Activated naive CD4-positive, alpha-beta T cell (primary cell): ENCODE results near the gene PPARA.
"Not testable (repeated sequence)": the region's sequence is repeated elsewhere in the genome, so short reads cannot be mapped to it uniquely, and the experiment has no call there.

Experiments used
- DNase-seq, 4 experiments: peaks; one replicate each; lab custom pipeline; 2025; lab: John Stamatoyannopoulos, UW

The PPARA gene

GRCh38 chr22:46126853-46127385 is 23.4 kb upstream of the PPARA start:
- no peak for DNase-seq

DNA sequence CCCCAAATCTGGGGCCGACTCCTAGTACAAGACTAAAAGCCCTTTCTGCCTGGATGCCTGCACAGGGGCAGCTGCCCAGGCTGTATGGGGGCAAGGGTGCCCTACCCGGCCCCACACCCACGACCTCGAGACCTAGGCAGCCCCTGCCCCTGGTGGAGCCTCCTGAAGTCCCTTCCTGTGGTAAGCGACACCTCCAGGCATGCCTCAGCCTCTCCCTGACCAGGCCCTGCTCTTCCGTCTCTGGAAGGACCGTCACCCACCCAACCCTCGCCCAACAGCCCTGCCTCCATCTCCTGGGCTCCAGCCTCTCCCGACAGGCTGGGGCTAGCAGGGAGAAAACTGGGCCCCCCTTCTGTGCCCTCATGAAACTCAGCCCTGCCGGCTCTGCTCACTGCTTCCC is 22.8 kb upstream of the PPARA start:
- DNase-seq = no peak

GRCh38 chr22:46128606-46129005 is 21.7 kb upstream of the PPARA start:
- DNase-seq = no peak

DNA sequence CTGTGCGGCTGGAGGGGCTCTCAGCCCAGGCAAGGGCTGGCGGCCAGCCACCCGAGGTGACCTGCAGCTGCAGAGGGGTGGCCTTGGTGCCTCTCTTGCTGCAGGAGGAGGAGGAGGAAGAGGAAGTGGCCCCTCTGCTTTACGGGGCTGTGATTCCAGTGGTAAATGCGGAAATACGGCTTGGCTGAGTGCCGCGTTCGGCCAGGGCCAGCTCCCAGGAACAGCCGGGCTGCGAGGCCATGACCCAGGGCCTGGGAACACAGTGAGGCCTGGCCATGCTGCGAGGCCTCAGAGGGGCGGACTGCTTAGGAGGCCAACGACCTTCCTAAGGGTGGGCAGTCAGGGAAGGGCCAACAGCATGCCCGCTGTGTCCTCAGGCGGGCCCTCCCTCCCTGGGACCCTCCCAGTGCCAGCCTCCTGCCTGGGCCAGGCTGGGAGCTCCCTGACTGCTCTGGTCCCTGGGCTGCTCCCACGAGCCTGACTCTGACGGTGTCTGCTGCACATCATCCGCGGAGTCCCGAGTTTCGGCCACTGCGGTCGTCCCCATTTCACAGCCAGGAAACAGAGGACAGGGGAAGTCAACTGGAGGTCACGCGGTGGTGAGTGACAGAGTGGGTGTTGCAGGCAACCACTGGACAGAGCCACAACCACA is 20.8 kb upstream of the PPARA start:
- no peak for DNase-seq

DNA sequence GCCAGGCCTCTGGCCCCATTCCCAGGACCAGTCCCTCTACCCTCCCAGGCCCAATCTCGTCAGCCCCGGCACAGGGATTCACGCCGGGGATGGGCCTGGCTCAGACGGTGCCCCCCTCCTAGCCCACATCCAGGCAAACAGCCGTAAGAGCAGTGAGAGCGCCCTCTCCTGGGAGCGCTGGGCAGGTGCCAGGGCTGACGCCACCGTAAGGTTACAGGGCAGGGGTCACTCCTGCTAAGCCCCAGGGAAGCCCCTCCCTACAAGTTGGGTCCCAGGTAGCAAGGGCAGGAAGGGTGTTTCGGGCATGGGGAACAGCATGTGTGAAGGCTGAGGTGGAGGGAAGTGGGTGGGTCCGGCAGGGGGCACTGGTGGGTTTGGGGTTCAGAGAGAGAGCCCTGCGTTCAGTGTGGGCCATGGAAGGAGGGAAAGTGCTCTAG is 19.2 kb upstream of the PPARA start:
- no peak for DNase-seq

DNA sequence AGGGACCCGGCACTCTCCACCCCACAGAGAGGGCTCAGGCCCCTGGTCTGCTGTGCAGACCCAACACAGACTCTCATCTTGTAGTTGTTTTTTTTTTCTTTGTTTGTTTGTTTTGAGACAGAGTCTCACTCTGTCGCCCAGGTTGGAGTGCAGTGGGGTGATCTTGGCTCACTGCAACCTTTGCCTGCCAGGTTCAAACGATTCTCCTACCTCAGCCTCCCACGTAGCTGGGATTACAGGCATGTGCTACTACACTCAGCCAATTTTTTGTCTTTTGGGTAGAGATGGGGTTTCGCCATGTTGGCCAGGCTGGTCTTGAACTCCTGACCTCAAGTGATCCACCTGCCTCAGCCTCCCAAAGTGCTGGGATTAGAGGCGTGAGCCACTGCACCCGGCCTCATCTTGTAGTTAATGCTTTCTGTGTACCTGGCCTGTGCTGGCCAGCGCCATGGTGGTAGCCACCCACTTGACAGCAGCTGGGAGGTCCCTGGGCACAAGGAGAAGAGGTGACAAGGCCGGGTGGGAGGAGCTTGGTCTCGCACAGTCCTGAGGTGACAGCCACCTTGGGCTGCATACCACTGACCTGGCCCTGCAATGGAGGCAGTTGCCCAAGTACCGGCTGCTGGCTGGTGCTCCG is 18.0 kb upstream of the PPARA start:
- DNase-seq = not testable (repeated sequence)

DNA sequence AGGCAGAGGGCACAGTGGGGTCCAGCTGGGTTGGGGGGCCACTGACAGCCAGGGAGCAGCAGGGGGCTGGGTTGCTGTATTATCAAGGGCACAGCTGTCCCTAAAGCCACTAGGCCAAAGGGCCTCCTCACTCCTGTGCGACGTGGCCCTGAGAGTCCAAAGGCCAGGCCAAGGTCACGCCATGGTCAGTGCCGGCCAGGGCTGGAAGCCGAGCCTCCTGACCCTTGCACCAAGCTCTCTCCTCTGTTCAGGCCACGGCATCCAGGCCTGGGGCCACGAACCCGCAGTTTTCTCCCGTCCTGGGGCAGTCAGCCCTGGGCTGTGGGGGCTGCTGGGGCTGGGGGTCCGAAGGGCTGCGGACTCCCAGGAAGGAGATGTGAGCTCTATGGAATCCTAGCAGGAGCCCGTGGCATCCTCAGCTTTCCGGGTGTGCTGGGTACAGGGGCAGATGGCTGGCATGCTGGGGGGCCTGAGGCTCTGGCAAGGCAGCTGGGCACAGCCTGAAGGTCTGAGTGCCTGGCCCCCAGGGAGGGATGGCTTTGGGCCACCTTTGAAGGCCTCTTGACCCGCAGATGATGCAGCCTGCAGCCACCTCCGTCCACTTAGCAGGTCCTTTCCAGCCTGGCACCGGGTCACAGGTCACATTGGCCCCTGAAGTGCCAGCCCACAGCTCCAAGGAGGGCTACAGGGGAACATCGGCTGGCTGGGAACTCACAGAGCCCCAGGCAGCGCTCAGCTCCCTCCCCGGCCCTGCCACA is 17.3 kb upstream of the PPARA start:
- DNase-seq = no peak

- DNase-seq = no peak
Observed at GRCh38 chr22:46133588-46133855, 16.8 kb upstream of the PPARA start.

GRCh38 chr22:46134111-46134705 is 16.1 kb upstream of the PPARA start:
- no peak for DNase-seq

DNA sequence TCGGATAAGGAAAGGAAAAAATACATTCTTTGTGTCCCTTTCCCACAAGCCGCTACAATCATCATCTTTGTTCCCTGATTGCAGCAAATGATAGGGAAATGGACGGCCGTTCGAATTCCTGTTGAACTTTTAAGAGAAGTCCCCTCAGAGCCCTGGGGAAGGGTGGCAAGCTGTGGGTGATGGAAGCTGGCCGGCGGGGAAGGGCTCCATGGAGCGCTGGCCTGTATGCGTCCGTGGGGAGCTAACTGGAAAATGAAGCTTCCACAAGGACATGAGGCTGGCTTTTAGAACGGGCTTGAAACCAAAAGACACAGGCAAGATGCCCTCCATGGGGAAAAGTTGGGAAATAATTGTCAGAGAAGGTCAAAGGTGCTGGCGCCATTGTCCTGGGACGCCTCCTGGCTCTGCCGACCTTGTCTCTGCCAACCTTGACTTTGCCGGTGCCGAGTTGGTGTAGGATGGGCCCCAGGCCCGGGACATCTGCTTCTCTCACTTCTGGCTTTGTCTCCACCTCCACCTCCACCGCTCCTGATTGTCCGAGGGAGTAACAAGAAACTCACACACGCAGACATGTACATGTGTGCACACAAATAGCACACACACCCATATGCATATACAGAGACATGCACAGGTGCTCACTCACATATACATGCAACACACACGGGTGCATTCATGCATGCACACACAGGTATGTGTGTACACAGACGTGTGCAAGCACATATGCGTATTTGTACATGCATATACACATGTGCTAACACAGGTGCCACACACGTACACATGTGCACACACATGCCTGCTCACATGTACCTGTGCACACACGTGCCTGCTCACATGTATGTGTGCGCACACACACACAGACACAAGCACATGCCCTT is 14.5 kb upstream of the PPARA start:
- no peak for DNase-seq

DNA sequence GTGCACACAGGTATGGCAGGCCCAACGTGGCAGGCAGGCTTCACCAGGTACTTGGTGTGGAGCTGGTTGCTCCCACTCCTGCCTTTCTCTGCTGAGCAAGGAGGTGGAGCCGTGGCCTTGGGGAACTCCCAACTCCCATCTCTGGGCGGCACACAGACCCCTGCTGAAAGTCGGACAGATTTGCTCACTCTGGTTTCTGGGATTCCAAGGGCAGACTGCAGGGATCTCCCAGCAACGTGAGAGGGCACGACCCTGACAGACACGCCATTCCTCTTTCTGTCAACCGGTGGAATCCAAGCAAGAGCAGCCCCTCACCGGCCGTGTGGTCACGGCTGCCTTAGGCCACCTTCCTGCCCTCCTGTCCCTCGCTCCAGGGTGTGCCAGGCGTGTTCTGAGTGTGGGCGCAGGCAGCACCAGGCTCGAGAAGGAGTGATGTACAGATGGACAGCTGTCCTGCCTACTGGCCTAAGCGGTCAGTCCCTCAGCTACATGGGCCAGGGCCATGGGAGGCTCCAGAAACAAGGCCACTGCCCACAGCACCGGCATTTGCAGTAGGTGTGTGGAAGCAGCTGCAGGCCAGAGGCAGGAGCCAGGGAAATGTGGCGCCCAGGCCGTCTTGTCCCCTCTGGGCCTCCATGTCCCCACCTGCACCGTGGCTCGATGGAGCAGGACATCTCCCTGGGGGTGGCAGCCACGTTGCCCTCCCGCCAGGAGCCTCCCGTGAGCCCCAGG is 13.7 kb upstream of the PPARA start:
- DNase-seq = no peak

DNA sequence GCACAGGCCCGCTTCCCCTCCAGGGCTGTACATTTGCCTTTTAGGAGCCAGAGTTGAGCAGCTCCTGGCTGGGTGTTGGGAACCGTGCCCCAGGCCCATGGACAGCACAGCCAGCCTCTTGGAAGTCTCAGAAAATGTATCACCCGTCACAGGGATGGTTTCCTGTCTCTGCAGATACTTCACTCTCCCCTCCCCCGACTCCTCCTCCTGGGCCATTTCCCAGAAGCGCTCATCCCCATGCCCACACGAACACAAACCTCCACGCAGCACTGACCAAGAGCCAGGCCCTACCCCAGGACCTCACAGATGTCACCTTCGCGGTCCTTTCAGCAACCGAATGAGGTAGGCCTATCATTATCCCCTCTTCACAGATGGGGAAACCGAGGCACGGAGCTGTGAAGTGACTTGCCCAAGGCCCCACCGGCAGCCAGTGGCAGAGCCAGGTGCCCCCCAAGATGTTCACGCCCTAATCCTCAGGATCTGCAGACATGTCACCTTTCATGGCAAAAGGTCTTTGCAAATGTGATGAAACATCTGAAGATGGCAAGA is 13.0 kb upstream of the PPARA start:
- DNase-seq = no peak

DNA sequence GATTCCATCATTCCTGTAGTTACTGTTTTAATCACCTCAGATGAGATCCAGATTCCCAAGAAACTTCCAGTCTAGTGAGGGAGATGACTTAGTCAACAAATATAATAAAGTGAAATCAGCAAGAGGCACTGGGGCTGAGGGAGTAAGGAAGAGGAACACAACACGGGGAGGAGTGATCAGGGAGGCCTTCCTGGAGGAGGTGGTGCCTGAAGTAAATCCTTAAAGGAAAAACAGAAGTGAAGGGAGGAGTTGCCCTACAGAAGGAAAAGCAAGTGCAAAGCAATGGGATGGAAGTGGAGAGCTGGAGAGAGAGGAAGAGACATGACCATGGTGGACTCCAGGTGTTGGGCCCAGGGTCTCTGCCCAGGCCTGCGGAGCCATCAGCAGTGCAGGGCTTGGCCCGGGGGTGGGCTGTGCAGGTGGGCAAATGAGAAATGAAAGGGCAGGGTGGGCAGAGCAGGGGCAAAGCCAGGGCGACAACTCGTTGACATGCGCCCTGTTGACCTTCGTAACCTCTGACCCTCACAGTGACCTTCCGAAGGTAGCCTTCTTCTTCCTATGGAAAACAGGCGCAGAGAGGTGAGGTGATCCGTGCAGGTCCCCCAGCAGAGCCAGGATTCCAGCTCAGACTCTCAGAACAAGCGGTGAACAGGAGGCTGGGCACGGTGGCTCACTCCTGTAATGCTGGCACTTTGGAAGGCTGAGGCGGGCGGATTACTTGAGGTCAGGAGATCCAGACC is 12.1 kb upstream of the PPARA start:
- no peak for DNase-seq

- not testable (repeated sequence) for DNase-seq
Observed at GRCh38 chr22:46139417-46139816, 10.9 kb upstream of the PPARA start.

DNA sequence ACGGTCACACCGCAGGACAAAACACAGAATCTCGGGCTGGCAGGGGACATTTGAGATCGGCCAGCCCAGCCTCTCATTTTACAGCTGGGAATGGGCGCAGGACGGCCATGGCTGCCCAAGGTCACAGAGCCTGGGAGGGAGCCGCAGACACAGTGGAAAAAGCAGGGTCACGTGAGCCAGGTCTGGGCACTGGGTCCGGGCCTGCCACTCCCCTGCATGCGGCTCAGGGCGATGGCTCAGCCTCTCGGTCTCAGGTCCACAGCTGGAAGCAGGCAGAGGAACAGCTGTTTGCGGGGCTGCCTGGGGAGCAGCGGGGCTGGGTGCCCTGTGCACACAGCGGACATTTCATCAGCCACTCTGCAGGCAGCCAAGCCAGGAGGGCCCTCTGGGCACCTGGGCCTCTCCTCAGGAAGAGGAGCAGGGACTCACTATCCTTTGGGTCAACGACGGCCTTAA is 10.4 kb upstream of the PPARA start:
- no peak for DNase-seq

GRCh38 chr22:46140989-46141928 is 9.1 kb upstream of the PPARA start:
- DNase-seq = no peak

DNA sequence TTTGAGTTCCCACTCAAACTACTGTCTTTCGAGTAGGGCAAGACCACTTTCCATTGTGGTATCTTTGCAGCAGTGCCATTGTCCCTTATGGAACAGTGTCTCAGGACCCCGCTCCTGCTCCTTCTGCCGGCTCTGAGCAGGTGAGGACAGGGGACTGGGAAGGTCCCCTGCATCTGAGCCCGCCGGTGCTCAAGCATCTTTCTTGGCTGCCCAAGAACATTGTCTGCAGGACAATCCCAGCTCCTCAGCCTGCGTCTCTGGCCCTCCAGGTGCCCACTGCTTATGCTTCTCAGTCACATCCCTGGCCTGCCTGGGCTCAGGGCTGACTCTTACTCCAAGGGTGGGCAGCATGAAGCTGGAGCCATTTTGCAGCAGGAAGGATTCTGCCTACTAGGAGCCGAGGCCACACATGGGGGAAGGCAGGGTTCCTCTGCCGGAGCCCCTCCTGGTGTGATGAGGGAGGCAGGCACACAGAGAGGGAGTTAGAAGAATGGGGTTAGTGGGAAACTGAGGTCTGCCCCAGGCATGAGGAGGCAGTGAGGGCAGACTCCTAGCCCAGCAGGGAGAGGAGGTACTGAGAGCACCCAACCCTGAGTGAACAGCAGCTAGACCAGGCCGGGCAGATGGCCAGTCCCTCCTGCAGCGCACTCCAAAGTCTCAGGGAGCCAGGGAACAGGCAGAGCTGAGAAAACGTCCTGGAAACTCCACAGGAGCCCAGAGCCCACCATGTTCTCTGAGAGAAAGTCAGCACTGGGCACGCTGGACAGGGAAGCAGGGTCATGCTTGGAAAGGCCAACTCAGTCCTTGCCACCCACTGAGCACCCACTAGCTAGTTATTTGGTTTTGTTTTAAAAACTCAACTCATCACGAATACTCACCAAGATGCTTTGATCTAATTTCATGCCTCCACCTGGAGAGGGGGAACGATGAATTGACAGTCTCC is 7.5 kb upstream of the PPARA start:
- DNase-seq = no peak
